NCI-H510A (cell line): ENCODE data around the gene NF1.

Experiments used
- DNase-seq: peaks from one replicate; lab custom pipeline; 2025; lab: John Stamatoyannopoulos, UW

The NF1 gene

DNA sequence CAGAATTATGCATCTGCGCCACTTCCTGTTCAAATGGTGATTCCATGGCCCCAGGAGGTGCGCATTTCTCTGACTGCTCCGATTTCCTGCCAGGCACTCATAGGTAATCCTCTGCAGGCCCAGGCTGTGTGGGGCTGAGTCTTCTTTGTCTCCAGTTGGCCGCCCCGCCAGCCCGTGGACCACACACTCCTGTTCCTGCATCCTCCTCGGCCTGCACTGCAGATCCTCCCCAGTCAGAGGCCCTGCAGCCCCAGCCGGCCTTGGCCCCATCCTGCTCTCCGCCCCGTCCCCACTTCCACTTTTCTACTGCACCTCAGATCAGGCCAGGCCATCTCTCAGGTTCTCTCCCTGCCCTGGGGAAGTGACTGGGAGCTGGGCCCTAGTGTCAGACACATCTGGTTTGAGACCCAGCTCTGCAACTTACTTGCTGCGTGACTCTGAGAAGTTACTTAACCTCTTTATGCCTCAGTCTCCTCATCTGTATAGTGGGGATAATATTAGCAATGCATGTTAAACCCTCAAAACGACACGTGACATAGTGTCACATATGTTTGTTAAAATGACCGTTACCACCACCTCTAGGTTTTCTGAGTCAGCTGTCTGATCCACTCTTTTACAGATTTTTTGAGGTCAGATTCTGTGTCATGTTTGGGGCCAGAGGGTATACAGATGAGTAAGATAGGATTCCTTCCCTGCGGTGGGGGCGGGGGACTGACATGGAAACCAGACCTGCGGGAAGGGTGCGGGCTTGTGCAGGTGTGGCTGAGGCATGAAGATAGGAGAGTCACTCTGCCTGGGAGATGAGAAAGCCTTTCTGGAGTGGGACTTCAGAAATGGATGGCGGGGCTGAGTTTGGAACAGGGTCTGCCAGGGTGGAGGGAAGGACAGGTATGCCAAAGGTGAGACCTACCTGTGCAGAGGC lies 309.5 kb downstream of the NF1 start:
- no peak for DNase-seq

DNA sequence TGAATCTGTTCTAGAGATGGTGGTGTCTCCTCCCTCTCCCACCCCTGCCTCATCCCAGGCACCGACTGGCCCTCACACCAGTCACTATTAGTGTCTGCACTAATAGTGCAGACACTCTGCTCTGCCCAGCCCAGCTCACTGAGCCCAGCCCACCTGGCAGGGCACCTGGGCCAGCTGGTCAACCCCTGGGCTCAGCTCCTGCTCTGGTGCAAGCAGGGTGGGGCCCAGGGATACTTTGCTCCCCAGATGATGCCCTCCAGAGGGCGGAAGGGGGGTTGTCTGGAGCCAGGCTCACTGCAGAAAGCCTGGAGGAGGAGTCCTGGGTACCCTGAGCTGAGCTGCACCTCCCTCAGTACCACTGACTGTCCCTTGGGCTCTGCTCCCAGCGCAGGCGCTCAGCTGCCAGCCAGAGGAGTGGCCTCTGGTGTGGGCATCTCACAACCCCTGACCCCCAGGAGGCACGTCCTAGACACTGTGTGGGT lies 311.2 kb downstream of the NF1 start:
- DNase-seq = no peak

GRCh38 chr17:31408586-31408985 lies 313.8 kb downstream of the NF1 start:
- DNase-seq = no peak

DNA sequence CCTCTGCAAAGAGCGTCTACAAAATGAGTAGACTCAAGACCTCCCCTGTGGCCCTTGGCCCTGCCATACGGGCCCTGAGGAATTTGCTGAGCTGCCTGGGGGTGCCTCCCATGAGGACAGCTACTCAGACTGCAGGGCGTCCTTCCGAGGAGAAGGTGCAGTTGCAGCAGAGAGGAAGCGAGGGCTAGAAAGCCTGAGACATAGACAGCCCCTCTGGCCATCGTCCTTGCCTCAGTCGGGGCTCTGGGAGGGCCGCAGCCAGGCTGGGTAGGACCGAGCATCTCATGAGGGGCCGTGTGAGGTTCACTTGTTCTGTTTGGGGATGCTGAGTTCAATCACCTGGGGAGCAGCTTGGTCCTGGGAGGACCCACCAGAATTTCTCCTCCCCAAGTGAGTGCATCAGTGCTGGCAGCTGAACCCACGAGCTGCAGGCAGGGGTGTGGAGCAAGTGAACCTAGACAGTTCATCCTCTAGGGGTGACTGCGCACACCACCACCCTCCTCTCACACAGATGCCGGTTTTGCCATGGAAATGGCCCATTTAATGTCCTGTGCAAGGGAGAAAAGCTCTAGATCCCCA lies 317.0 kb downstream of the NF1 start:
- no peak for DNase-seq

- no peak for DNase-seq
Observed at GRCh38 chr17:31412511-31412910, 317.7 kb downstream of the NF1 start.

- no peak for DNase-seq
Observed at GRCh38 chr17:31413081-31413799, 318.5 kb downstream of the NF1 start.

GRCh38 chr17:31413874-31414549 lies 319.2 kb downstream of the NF1 start:
- DNase-seq = no peak

GRCh38 chr17:31414550-31414918 lies 319.8 kb downstream of the NF1 start:
- no peak for DNase-seq

DNA sequence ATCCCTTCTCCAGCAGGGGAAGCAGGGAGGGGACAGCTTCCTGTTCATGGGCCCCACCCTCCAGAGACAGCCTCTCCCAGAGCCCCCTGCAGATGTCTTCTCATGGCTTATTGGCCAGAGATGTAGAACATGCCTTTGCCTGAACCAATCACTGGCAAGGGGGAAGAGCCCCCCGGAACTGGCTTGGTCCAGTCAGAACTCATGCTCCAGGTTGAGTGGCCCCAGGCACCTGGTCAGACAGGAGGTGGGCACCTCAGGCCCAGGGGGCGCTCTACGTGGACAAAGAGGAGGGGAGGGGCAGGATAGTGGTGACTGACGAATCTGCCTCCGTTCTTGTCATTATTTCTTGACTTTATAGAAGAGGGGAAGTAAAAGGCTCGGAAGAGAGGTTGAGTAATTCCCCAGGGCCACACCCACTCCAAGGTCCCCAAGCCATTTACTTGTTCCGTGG lies 320.3 kb downstream of the NF1 start:
- no peak for DNase-seq

GRCh38 chr17:31415640-31416502 lies 321.1 kb downstream of the NF1 start:
- no peak for DNase-seq

GRCh38 chr17:31416503-31416923 lies 321.7 kb downstream of the NF1 start:
- DNase-seq = no peak

DNA sequence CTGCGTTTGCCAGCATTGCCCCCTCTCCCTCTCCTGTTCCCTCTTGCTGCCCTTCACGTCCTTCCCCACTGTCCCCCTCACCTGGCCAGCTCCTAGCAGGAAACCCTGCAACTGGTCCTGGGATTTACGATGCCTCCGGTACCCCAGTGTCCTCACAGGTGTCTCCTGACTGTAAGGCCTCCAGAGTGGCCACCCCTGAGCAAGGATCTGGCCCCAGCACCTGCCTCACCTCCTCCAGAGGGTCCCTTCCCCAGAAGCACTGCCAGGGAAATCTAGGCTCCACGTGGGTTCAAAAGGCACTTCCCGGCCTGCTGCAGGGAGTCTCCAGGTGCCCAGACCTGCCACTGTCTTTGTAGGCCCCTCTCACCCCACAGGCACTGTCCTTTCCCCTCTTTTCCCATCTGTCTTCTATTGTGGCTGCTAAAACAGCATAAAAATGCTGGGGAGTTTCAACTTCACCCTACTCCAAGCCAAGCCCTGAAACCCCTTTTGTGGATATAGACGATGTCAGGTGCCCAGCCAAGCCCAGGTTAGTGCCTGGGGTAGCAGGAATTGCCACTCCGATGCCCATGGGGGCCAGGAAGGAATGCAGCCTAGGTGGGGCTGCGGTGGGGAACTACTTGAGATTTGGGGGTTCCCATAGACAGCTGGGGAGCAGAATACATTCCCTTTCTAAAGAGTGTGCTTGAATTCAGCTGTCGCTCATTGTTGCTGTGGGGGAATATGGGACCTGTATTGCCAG lies 322.4 kb downstream of the NF1 start:
- no peak for DNase-seq

DNA sequence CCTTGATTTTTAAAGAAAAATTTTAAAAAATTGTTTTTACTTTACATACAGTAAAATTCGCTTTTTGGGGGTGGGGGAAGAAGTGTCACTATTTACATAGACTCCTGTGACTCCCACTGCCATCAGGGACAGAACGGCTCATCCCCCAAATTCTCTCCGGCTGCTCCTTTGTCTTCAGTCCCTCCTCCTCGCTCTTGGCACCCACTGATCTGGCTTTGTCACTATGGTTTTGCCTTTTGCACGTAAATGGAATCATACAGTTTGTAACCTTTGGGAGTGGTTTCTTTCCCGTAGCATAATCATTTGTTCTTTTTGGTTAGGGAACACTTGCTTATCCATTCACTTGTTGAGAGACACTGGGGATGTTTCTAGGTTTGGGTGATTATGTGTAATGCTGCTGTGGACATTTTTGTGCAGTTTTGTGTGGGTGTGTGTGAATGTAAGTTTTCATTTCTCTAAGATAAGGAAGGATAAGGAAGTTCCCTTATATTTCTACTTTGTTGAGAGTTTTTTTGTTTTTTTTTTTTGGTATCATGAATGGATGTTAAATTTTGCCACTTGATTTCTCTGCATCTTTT lies 324.1 kb downstream of the NF1 start:
- no peak for DNase-seq

DNA sequence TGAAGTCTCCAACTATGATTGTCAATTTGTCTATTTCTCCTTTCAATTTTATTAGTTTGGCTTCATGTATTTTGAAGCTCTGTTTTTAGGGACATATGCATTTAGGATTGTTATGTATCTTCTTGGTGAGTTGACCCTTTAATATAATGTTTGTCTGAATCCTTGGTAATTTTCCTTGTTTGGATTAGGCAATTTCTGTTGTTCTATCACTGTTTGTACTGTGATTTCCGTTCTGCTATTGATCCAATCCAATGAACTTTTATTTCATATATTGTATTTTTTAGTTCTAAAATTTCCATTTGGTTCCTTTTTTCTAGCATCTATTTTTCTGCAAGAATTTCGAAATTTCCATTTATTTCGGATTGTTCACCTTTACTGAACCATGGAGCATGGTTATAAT lies 327.7 kb downstream of the NF1 start:
- no peak for DNase-seq

- DNase-seq = no peak
Observed at GRCh38 chr17:31424944-31425281, 330.1 kb downstream of the NF1 start.

- no peak for DNase-seq
Observed at GRCh38 chr17:31425282-31426040, 330.7 kb downstream of the NF1 start.
